Body of pancreas (tissue), 4 donors: Measurements from ENCODE around the gene PDE11A. TPM values are rescaled to one million over a fixed set of nuclear protein-coding genes. Genes with fewer than 3 reads are reported as not detected.
A peak's percentile ranks its signal among the peaks of the same experiment; 100 is the strongest.

ENCODE experiments used
- ATAC-seq: fragments of 150-250 bp; one replicate; pipeline ENCODE4 v1.9.1; 2016
- DNase-seq, 4 donors: peaks; one replicate each; pipeline ENCODE4 v3.0.0-alpha.2; 2019
- H3K27ac ChIP-seq, 4 donors: fragments of 200-600 bp; sonication (generic); 1 replicate in 3 of 4; 2 replicates in 1 of 4; pipeline versions ENCODE4 v1.5.1 to v1.6.1; 2016 to 2019; ENCODE audit warnings: mild to moderate bottlenecking in 1 of 4, mixed read lengths in 1 of 4, moderate library complexity in 1 of 4
- H3K27me3 ChIP-seq, 2 donors: fragments of 200-600 bp; sonication (generic); one replicate each; pipeline ENCODE4 v1.6.0; 2016; ENCODE audit warnings: mild to moderate bottlenecking in 1 of 2
- H3K36me3 ChIP-seq, 2 donors: fragments of 200-600 bp; sonication (generic); replicated peaks in 1 of 2; 2 replicates each; pipeline ENCODE4 v1.5.1; 2016; ENCODE audit warnings: low read depth in 2 of 2; ENCODE audit not compliant: insufficient read depth in 1 of 2
- H3K4me1 ChIP-seq: fragments of 200-600 bp; sonication (generic); one replicate; pipeline ENCODE4 v1.6.0; 2016
- H3K4me3 ChIP-seq, 2 donors: fragments of 200-600 bp; sonication (generic); 1 replicate in 1 of 2; 2 replicates in 1 of 2; pipeline ENCODE4 v1.5.1; 2016 to 2019
- H3K9me3 ChIP-seq, 3 donors: fragments of 200-600 bp; sonication (generic); 1 replicate in 2 of 3; 2 replicates in 1 of 3; pipeline ENCODE4 v1.5.1; 2016
- POLR2A ChIP-seq, 3 donors: fragments of 450-650 bp; IDR thresholded peaks; one replicate each; pipeline ENCODE4 v1.6.1; 2016; ENCODE audit warnings: antibody characterized with exemption in 3 of 3, mild to moderate bottlenecking in 2 of 3
- WGBS, 2 donors: methylation state at CpG; one replicate each; pipeline ENCODE4 v1.1.5; 2017; 5-methylcytosine and 5-hydroxymethylcytosine counted together
- intact Hi-C: fragments of 100-400 bp; cut with DNase I; formaldehyde crosslinking; loops from one replicate; pipeline ENCODE4 v1.15.1; 2023
- total RNA-seq, 2 donors: library from RNA; depleted of rRNA; stranded (reverse); fragments of >200 nt; gene quantifications; one replicate each; pipeline ENCODE4 v1.1.0, GENCODE V29; 2016
- TF ChIP-seq, protein P1 (sequence below), 7 experiments: fragments of 450-650 bp in 4 of 7; fragments of 200-600 bp in 3 of 7; sonication (generic) in 3 of 7; IDR thresholded peaks; one replicate each; pipeline ENCODE4 v1.5.1; 2016 to 2019; ENCODE audit warnings: antibody characterized with exemption in 7 of 7

The PDE11A gene
- total RNA-seq, 2 donors from 2014 or later: 2.6 to 4.0 TPM

DNA sequence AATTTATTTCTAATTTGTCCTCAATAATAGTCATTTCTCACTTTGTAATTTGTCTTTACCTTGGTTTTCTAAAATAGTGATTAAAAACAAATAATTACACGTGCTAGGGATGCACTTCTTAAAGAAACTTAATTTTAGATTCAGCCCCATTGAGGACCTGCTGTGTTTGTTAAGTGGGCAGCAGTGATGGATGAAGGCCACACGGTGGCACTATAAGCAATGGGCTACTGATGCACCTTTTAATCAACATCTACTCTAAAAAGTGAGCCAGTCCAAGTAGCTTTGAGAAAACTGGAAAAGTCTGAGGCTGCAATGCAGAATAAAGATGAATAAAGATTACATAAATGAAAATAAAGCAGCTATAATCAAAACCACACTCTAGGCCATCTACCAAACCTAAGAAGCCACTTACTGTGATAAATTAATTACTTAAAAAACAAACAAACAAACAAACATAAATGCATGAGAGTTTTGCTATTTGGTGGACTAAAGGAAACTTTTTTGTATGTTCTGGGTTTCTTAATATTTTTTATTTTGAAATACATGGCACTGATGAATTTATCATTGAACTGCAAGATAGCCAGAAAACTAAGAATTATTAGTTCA, 89.3 kb downstream of the PDE11A start:
- Histone ChIP-seq H3K9me3 (no peaks in the 10 kb centered on the region), H3K27me3 (no peaks in the 10 kb centered on the region), H3K4me3 (no peak overlapping the region), H3K36me3 (no peaks in the 10 kb centered on the region), H3K4me1 (no peaks in the 10 kb centered on the region), H3K27ac (no peak overlapping the region)
- 0 to 2% methylated on average over 2 of the region's 2 CpGs for WGBS, 2 donors
- intact Hi-C loops: no loop called here
- DNase-seq (peak; percentile 51 to 61 (median 55)), ATAC-seq (peak; percentile 70)
- TF ChIP-seq POLR2A (IDR thresholded peaks at IDR 0.05): no peak
- TF ChIP-seq, protein P1, sequence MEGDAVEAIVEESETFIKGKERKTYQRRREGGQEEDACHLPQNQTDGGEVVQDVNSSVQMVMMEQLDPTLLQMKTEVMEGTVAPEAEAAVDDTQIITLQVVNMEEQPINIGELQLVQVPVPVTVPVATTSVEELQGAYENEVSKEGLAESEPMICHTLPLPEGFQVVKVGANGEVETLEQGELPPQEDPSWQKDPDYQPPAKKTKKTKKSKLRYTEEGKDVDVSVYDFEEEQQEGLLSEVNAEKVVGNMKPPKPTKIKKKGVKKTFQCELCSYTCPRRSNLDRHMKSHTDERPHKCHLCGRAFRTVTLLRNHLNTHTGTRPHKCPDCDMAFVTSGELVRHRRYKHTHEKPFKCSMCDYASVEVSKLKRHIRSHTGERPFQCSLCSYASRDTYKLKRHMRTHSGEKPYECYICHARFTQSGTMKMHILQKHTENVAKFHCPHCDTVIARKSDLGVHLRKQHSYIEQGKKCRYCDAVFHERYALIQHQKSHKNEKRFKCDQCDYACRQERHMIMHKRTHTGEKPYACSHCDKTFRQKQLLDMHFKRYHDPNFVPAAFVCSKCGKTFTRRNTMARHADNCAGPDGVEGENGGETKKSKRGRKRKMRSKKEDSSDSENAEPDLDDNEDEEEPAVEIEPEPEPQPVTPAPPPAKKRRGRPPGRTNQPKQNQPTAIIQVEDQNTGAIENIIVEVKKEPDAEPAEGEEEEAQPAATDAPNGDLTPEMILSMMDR (IDR thresholded peaks at IDR 0.05): peak; percentile 41 to 90 (median 75)

DNA sequence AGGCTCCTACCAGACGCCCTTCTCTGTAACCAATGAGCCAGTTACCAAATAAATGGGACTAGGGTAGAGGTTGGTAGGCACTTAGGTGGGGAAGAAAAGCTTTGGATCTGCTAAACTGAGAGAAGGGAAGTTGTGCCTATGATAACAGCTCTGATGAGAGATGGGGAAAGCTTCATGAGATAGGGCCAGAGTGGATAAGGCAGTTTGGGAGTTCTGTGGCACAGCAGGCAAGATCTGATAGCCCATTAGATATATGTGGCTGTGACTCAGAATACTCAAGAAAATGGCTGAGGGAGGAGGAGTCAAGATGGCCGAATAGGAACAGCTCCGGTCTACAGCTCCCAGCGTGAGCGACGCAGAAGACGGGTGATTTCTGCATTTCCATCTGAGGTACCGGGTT, 99.8 kb downstream of the PDE11A start:
- DNase-seq: no peak
- Histone ChIP-seq H3K4me3 (no peak overlapping the region), H3K36me3 (no peaks in the 10 kb centered on the region), H3K4me1 (peaks cover 20% of the 10 kb centered on the region), H3K27ac (no peak overlapping the region), H3K27me3 (no peaks in the 10 kb centered on the region), H3K9me3 (no peaks in the 10 kb centered on the region)
- 90 to 92% methylated on average over 3 to 7 of the region's 8 CpGs for WGBS, 2 donors
- no peak for ATAC-seq
- intact Hi-C loops: no loop called here
- no peak for TF ChIP-seq POLR2A (IDR thresholded peaks at IDR 0.05)
- TF ChIP-seq, protein P1 (IDR thresholded peaks at IDR 0.05): no peak

DNA sequence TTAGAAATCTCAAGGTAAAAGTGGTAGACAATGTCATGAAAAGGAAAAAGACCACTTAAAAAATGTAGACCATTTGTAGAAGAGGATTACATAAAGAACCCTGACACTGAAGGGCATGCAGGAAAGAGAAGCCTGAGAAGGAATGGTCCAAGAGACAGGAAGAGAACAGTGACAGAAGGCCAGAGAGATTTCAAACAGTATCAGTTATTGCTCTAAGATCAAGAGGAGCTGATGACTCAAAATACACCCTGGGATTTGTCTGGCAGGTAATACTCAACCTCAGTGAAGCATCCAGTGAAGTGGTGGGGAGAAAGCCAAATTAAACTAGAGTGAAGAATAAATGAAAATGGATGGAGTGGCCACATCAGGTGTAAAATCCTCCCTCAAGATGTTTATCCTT, 100.5 kb downstream of the PDE11A start:
- Histone ChIP-seq H3K9me3 (no peaks in the 10 kb centered on the region), H3K4me3 (no peak overlapping the region), H3K4me1 (peaks cover 20% of the 10 kb centered on the region), H3K27ac (no peak overlapping the region), H3K36me3 (no peaks in the 10 kb centered on the region), H3K27me3 (no peaks in the 10 kb centered on the region)
- ATAC-seq: no peak
- no peak for DNase-seq
- intact Hi-C loops: no loop called here
- TF ChIP-seq POLR2A (IDR thresholded peaks at IDR 0.05): no peak
- TF ChIP-seq, protein P1 (IDR thresholded peaks at IDR 0.05): no peak

DNA sequence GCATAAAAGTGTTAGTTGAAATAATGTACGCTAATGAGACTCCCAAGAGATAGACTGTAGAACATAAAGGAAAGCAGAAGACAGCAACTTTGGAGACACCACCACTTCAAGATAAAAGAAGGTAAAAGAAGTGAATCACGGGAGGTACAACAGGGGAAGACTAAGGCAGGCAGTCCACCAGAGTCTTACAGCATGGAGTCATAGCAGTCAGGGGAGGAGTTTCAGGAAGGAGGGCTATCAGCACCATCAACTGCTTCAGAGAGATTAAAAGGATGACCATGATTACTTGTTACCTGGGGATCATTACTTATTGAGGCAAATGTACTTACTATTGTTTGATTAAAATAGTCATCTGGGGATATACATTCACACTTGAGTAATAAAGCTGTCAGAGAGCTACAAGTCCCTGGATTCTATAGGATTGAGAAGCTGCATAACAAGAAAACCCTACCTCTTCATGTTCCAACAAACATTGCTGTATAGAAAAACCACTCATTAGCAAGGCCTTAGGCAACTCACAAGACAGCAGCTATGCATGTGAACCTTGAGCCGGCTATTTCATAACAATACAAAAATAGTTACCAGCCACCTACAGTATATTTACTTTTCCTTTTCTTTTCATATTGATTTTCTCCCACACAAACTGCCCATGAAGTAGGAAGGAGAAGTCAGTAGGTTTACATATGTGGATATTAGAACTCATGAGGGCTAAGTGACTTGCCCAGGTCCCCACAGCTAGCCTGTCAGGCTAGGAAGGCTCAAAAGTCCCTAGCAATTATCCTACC, 101.7 kb downstream of the PDE11A start:
- H3K27ac ChIP-seq: peak overlapping the region; percentile 17 to 52 (median 24)
- no peaks in the 10 kb centered on the region for H3K36me3 ChIP-seq
- no peaks in the 10 kb centered on the region for H3K9me3 ChIP-seq
- 66 to 71% methylated on average over 3 of the region's 3 CpGs for WGBS, 2 donors
- no peaks in the 10 kb centered on the region for H3K27me3 ChIP-seq
- ATAC-seq (peak; percentile 87), DNase-seq (peak in 3 of 4 donors; percentile 12 to 17 (median 16))
- H3K4me3 ChIP-seq: no peak overlapping the region
- H3K4me1 ChIP-seq: peaks cover 20% of the 10 kb centered on the region
- intact Hi-C loops: no loop called here
- TF ChIP-seq POLR2A (IDR thresholded peaks at IDR 0.05): no peak
- TF ChIP-seq, protein P1 (IDR thresholded peaks at IDR 0.05): no peak
